H1 (cell line): ENCODE data around the gene TMEM72. TPM values are rescaled to one million over a fixed set of nuclear protein-coding genes. Genes with fewer than 3 reads are reported as not detected.

ENCODE experiments used
- CHD7 ChIP-seq: fragments of 300-600 bp; sonication (generic); IDR thresholded peaks from 2 replicates; pipeline ENCODE4 v1.7.1; 2012; ENCODE audit warnings: low read length, moderate library complexity, mild to moderate bottlenecking, inconsistent platforms; ENCODE audit not compliant: insufficient replicate concordance
- JUND ChIP-seq: IDR thresholded peaks from 2 replicates; pipeline ENCODE4 v1.6.1; 2011; ENCODE audit warnings: mild to moderate bottlenecking, improper control_type of control experiment, low read length
- SIN3A ChIP-seq, 2 experiments: IDR thresholded peaks in 1 of 2; conservative IDR thresholded peaks in 1 of 2; 2 replicates each; pipeline ENCODE4 v1.6.1; 2011 to 2012; ENCODE audit warnings: low read length in 2 of 2, improper control_type of control experiment in 1 of 2, low read depth in 1 of 2, mild to moderate bottlenecking in 1 of 2
- polyA plus RNA-seq, 7 experiments: library from polyadenylated mRNA; depleted of rRNA in 3 of 7; stranded (reverse) in 5 of 7; unstranded in 2 of 7; fragments of >200 nt in 5 of 7; fragments of 200-250 nt in 2 of 7; gene quantifications; 1 replicate in 5 of 7; 2 replicates in 1 of 7; 4 replicates in 1 of 7; pipeline versions ENCODE4 v1.2.1 to v1.2.3, GENCODE V29; 2011 to 2013; ENCODE audit warnings: missing spikeins in 2 of 7, mixed read lengths in 2 of 7
- total RNA-seq: library from RNA; stranded (reverse); fragmentation: NEBNext Ultra II Directional; extraction: Animal tissue kit (Norgen Biotek cat#: 25700); gene quantifications from 2 replicates; pipeline ENCODE4 v1.2.1, GENCODE V29; 2021

Gene TMEM72
- total and polyA plus RNA-seq, 2 of the 8 experiments (the other 6 are each of a cell fraction or from before 2014, with no cell fraction given): not detected

DNA sequence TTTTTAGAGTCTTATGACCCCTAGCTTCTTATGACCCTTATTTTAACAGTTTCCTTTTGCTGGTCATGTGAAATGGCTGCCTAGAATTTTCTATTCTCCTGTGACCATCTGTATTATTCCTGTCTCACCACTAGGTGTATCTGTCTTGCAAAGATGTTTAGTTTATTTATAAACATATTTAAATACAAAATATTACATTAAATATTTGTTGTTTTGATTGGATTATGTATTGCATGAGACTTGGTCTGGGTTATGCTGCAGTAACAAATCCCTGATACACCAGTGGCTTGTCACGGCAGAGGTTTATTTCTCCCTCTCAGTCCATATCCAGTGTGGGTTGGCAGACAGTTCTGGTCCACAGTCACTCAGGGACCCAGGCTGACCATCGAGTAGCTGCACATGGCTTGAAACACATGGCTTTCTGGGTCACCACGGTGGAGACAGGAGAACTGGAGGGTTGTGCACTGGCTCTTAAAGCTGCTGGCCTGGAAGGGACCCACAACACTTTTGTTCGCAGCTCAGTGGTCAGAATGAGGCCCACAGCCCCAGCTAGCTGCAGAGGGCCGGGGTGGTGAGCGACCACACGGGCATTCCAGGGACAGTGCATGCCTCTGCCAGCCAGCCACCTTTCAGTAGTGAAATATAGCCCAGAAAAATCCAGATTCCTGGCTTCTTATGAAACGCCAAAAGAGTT, 55.8 kb downstream of the TMEM72 start (continued):
- TF ChIP-seq CHD7 (no peak), SIN3A (conservative IDR thresholded peaks at IDR 0.05 in 1 of 2, IDR thresholded peaks at IDR 0.05 in 1 of 2; ENCODE audit: low read depth in 1 of 2, low read length in 2 of 2) (no peak), JUND (no peak)
